ENCODE measurements around the gene B4GALT5.

DNA sequence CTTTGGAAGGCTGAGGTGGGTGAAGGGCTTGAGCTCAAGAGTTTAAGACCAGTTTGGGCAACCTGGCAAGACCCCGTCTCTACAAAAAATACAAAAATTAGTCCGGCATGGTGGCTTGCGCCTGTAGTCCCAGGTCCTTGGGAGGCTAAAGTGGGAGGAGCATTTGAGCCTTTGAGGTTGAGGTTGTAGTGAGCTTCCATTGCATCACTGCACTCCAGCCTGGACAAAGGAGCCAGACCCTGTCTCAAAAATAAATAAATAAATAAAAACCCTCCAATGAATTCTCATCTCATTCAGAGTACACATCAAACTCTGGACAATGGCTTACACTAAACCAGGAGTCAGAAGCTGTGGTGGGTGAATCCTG, 31.8 kb downstream of the B4GALT5 start:
- no peak for TF ChIP-seq EZH2phosphoT487 (IDR thresholded peaks at IDR 0.05; ENCODE audit: borderline replicate concordance, low read depth, low read length)
- TF ChIP-seq CTCF (conservative IDR thresholded peaks at IDR 0.05; ENCODE audit: low read length): no peak
